NT2/D1 (cell line): ENCODE results near the gene TUNAR.
A peak's percentile ranks its signal among the peaks of the same experiment; 100 is the strongest.

Source experiments
- DNase-seq: peaks from one replicate; pipeline ENCODE4 v3.0.0-alpha.2; 2011; ENCODE audit warnings: low read depth, low spot score
- H3K27me3 ChIP-seq: 2 replicates; pipeline ENCODE4 v1.6.0; 2011; ENCODE audit warnings: mild to moderate bottlenecking; ENCODE audit not compliant: insufficient read length, insufficient read depth
- H3K36me3 ChIP-seq: 2 replicates; pipeline ENCODE4 v1.6.1; 2011; ENCODE audit warnings: mild to moderate bottlenecking, low read length, mixed read lengths; ENCODE audit not compliant: insufficient read depth, insufficient read length
- H3K4me1 ChIP-seq: 2 replicates; pipeline ENCODE4 v1.5.1; 2011; ENCODE audit not compliant: insufficient read depth, insufficient read length
- H3K4me3 ChIP-seq: 2 replicates; pipeline ENCODE4 v1.5.1; 2011; ENCODE audit warnings: low read depth; ENCODE audit not compliant: insufficient read length
- H3K9ac ChIP-seq: 2 replicates; pipeline ENCODE4 v1.6.0; 2011; ENCODE audit warnings: low read depth; ENCODE audit not compliant: insufficient read length
- H3K9me3 ChIP-seq: 2 replicates; pipeline ENCODE4 v1.5.1; 2011; ENCODE audit warnings: mild to moderate bottlenecking, low read length; ENCODE audit not compliant: insufficient read depth
- SUZ12 ChIP-seq: IDR thresholded peaks from 2 replicates; pipeline ENCODE4 v1.6.1; 2011; ENCODE audit not compliant: insufficient read length, insufficient read depth; ENCODE audit errors: extremely low read depth
- YY1 ChIP-seq: IDR thresholded peaks from 2 replicates; pipeline ENCODE4 v1.6.1; 2011; ENCODE audit not compliant: insufficient read length, insufficient read depth
- ZNF274 ChIP-seq: IDR thresholded peaks from 2 replicates; pipeline ENCODE4 v1.6.1; 2011; ENCODE audit warnings: mild to moderate bottlenecking, low read depth, low read length

Gene TUNAR

DNA sequence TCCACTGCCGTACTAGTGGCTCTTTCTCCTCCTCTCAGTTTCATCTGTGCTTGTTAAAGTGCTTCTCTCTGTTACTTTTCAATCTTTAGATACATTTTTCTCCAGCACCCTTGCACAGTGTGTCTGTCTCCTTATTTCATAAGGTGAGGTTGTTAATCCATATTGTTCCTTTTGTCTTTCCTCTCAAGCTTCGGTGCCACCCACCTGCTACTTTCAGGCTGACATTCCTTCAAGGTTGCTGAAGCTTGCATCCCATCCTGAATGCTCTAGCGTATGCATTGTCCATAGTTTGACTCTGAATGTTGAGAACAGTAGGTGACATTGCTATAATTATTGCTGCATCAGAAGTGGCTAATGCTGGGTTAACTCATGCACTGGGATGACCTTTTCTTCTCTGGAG is 20.6 kb downstream of the TUNAR start:
- Histone ChIP-seq H3K9me3 (no peaks in the 10 kb centered on the region), H3K4me1 (peaks cover 2% of the 10 kb centered on the region), H3K27me3 (no peaks in the 10 kb centered on the region), H3K9ac (peak overlapping the region; percentile 8), H3K4me3 (no peak overlapping the region), H3K36me3 (no peaks in the 10 kb centered on the region)
- TF ChIP-seq YY1 (no peak), SUZ12 (no peak)
- no peak for DNase-seq

DNA sequence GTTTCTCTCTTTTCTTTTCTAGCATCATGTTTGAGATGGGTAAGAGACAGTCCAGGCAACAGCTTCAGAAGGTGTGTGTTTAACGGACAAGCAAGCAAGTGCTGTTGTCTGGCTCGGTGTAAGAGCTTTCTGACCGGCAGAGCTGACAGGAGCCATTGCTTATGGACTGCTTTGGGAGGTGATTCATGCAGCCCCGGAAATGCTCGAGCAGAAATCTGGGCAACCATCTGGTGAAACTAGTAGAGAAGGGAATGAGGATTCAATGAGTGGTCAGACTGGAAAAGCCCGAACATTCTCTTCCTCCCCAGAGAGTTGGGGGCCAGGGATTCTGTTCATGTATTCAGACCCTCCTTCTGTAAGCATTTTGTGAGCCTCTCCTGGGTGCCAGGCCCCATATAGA is 24.4 kb downstream of the TUNAR start:
- TF ChIP-seq YY1 (no peak), ZNF274 (no peak), SUZ12 (no peak)
- Histone ChIP-seq H3K4me1 (peaks cover 2% of the 10 kb centered on the region), H3K9ac (no peak overlapping the region), H3K27me3 (no peaks in the 10 kb centered on the region), H3K36me3 (no peaks in the 10 kb centered on the region), H3K4me3 (no peak overlapping the region), H3K9me3 (no peaks in the 10 kb centered on the region)
- DNase-seq, result no peak

DNA sequence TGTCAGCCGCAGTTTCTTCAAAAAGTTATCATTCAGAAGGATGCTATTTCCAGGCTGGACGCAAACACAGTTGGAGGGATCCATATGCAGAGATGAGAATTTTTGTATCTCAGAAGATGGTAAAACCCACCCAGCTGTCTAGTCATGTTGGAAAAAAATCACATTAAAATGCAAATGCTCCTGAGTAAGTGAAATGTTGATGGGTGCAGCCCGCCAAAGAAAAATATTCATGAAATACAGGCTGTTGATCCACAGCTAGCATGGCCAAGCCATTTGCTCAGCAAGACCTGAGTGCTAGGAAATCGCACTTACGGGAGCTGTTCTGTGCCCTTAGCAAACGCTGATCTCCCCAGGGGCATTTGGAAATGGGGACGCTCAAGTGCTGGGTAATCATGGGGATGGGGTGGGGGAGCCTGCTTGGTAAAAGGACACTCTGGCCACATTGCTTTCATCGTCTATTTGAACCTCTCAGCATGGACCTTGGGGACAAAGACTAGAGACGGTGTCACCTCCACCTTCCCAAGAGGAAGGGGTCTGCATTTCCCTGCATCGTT is 25.7 kb downstream of the TUNAR start:
- Histone ChIP-seq H3K9ac (no peak overlapping the region), H3K36me3 (no peaks in the 10 kb centered on the region), H3K4me1 (no peaks in the 10 kb centered on the region), H3K4me3 (no peak overlapping the region), H3K9me3 (no peaks in the 10 kb centered on the region), H3K27me3 (no peaks in the 10 kb centered on the region)
- DNase-seq, result no peak
- TF ChIP-seq ZNF274, result no peak
- TF ChIP-seq SUZ12, result no peak
- no peak for TF ChIP-seq YY1

DNA sequence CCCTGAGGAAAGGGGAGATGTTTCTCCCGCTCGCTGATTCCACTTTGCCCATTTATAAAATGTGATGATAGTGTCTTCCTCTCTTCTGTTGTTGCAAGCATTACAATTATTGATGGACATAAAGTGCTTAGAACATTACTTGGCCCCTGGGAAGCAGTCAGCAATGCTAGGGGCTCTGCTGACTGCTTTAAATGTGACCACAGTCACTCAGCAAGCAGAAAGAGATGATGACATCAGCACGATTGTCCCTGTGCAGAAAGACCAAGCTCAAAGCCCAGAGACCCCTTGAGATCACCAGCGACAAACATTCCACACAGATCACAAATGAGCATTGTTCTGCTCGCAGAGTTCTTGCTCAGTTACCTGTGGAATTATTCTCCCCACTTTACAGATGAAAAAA is 26.5 kb downstream of the TUNAR start:
- TF ChIP-seq ZNF274, result no peak
- no peak for TF ChIP-seq YY1
- no peak for TF ChIP-seq SUZ12
- no peaks in the 10 kb centered on the region for H3K9me3 ChIP-seq
- no peaks in the 10 kb centered on the region for H3K4me1 ChIP-seq
- no peaks in the 10 kb centered on the region for H3K27me3 ChIP-seq
- no peaks in the 10 kb centered on the region for H3K36me3 ChIP-seq
- H3K4me3 ChIP-seq, result no peak overlapping the region
- no peak for DNase-seq
- H3K9ac ChIP-seq, result no peak overlapping the region

DNA sequence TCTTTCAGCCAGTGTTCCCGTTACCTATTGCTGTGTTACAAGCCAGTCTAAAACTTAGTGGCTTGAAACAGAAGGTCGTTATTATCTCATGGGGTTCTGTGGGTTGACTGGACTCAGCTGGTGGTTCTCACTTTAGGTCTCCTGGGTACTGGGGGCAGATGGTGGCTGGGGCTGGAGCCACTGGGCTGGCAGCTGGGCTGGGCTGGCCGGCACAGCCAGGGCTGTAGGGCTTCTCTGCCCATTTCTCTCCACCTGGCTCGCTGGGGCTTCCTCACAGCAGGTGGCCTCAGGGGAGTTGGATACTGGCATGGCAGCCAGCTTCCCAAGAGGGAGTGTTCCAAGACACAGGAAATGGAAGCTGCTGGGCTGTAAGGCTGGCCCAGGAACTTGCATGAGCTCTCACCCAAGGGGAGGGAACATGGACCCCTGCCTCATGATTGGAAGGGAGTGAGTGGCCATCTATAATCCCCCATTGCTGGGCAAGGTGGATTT is 27.0 kb downstream of the TUNAR start:
- DNase-seq, result no peak
- no peak for TF ChIP-seq YY1
- Histone ChIP-seq H3K4me1 (no peaks in the 10 kb centered on the region), H3K27me3 (no peaks in the 10 kb centered on the region), H3K4me3 (no peak overlapping the region), H3K9ac (no peak overlapping the region), H3K9me3 (no peaks in the 10 kb centered on the region), H3K36me3 (no peaks in the 10 kb centered on the region)

DNA sequence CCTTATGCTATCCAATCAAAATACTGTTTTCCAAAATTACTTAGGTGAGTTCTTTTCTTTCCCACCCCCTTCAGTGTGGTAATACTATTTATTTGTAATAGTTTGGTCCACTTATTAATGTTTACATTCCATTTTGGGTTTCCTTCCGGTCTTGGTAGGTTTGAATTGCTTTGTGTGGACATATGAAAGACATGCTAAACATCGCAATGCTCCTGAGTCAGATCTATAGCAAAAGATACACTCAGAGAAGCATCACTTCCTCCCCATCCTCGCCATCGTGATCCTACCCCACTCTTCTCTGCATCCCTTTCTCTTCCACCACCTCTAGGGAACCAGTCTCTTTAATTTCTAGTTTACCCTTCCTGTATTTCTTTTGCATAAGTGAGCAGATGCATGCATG is 30.0 kb downstream of the TUNAR start:
- no peak for DNase-seq
- no peak for TF ChIP-seq SUZ12
- no peak for TF ChIP-seq YY1
- TF ChIP-seq ZNF274, result no peak

DNA sequence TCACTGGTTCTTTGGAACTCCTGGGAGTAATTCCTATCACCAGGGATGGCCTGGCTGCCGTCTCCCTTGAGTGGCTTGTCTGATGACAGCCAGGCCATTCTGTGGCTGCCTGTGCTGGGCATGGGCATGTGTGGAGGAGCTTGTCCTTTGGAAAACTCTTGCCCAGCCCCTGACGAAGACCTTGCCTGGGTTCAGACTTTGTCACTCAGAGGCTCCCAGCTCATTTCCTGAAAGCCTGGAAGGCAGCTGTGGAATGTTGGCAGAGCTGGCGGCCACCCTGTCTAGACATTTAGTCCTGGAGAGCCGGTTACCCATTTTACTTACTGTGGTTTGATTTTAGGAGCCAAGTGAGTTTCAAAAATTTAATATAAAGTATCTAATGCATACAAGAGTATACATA is 34.0 kb downstream of the TUNAR start:
- no peak for DNase-seq
- H3K27me3 ChIP-seq, result no peaks in the 10 kb centered on the region
- H3K4me3 ChIP-seq, result no peak overlapping the region
- peaks cover 4% of the 10 kb centered on the region for H3K4me1 ChIP-seq
- TF ChIP-seq YY1 (no peak), SUZ12 (no peak), ZNF274 (no peak)
- no peaks in the 10 kb centered on the region for H3K36me3 ChIP-seq
- no peaks in the 10 kb centered on the region for H3K9me3 ChIP-seq
- no peak overlapping the region for H3K9ac ChIP-seq

More for the DNA sequence above, 30.0 kb downstream of the TUNAR start:
- Histone ChIP-seq H3K9ac (no peak overlapping the region), H3K36me3 (no peaks in the 10 kb centered on the region), H3K4me3 (no peak overlapping the region), H3K9me3 (no peaks in the 10 kb centered on the region), H3K27me3 (no peaks in the 10 kb centered on the region), H3K4me1 (peaks cover 4% of the 10 kb centered on the region)

DNA sequence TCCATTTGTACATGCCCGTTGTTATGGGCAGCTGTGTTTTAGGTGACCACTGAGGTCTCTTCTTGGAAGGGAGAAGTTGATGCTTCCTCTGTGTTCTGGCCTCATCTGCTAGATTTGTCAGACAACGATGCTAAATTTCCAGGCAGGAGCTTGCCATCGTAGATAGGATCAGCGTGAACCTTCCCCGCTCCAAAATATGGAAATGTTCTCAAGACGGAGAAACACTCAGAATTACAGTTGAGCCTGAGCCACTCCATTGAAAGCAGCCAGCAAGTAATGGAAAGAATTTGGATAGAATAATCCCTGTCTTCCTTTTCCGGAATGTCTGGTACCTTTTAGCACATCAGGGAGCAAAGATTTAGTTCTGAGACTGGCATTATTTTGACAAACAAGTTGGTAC is 34.8 kb downstream of the TUNAR start:
- no peak for TF ChIP-seq SUZ12
- no peak for TF ChIP-seq YY1
- TF ChIP-seq ZNF274, result no peak
- Histone ChIP-seq H3K27me3 (no peaks in the 10 kb centered on the region), H3K9ac (no peak overlapping the region), H3K4me1 (peaks cover 4% of the 10 kb centered on the region), H3K4me3 (no peak overlapping the region), H3K36me3 (no peaks in the 10 kb centered on the region), H3K9me3 (no peaks in the 10 kb centered on the region)
- DNase-seq, result no peak
